GM19240 (cell line): ENCODE results near the gene SLC41A1.

Experiments
- DNase-seq: peaks from one replicate; pipeline ENCODE4 v3.0.0; 2011; ENCODE audit warnings: low spot score; ENCODE audit not compliant: insufficient read length

SLC41A1 gene

DNA sequence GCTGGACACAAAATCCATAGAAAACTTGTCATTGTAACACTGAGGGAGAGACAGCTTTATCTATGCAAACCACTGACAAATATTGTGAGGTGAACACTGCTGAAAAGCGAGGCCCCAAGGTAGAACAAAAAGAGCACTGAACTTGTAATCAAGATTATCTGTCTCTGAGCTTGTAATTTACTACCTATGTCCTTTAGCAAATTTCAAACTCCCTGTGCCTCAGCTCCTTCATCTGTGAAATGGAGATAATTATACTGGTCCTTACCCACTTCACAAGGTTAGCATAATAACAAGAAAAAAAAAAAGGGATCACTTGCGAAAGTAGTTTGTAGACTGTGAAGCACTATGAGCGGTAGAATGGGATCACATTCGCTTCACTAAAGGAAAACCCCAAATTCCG, 58.1 kb downstream of the SLC41A1 start:
- no peak for DNase-seq

DNA sequence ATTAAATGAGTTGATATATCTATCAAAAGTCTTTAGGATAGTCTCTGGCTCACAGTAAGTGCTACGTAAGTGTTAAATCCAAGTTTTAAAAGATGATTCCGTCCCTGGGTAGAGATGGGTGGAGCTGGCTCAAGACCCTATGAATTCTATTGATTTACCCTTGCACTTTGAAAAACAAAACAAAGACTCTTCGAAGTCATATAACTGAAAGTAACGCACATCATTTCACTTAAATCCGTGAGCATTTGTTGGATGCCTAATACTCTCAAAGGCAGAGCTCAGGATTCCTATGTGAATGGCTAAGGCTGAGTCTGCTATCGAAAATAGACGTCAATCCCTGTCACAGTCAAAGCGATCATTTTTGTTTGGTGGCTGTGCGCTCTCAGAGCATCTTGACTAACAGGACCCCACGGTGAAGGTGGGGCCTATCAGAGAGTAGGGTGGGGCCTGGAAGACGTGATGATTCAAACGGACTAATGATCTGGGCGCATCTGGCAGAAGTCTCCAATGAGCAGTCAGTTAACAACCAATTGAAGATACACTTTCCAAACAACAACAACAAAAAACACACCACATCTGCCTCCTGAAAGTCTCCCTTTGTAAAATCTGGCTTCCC, 61.9 kb downstream of the SLC41A1 start:
- no peak for DNase-seq

DNA sequence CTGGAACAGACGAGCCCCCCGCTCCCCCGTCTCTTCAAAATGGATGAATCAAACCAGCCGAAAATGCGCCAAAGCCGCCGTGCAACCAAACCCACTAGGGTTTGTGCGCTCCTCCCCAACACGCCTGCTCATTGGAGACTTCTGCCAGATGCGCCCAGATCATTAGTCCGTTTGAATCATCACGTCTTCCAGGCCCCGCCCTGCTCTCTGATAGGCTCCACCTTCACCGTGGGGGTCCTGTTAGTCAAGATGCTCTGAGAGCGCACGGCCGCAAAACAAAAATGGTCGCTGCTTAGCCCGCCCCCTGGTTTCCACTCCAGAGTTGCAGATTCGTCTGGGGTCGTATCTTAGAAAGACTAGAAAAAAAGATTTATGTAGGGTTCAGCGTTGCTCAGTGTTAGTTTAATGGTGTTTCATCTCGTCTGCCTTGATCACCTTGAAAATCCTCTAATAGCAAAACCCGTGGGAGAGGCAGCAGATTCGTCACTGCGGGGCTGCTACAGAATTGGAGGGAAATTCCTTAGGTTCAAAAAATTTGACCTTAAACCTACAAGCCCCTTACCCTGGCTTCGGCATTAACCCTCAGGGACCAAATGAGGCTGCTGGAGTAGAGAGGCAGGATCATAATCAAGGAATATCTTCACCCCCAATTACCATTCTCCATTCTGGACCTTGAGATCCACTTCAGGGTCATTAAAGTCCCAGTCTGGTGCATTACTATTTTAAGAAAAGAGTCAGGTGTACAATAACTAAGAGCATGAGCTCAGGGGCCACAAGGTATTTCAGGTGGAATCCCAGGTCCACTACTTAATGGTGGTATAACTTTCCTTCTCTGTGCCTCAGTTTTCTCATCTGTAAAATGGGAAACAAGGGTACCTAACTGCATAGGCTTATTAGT, 62.6 kb downstream of the SLC41A1 start, which contains the start of gene NUCKS1:
NUCKS1 (minus strand) TSS at position 45 of the 898 bp plus-strand sequence. CDS start 209 bp downstream, outside the sequence.
- DNase-seq = peak; percentile 62

DNA sequence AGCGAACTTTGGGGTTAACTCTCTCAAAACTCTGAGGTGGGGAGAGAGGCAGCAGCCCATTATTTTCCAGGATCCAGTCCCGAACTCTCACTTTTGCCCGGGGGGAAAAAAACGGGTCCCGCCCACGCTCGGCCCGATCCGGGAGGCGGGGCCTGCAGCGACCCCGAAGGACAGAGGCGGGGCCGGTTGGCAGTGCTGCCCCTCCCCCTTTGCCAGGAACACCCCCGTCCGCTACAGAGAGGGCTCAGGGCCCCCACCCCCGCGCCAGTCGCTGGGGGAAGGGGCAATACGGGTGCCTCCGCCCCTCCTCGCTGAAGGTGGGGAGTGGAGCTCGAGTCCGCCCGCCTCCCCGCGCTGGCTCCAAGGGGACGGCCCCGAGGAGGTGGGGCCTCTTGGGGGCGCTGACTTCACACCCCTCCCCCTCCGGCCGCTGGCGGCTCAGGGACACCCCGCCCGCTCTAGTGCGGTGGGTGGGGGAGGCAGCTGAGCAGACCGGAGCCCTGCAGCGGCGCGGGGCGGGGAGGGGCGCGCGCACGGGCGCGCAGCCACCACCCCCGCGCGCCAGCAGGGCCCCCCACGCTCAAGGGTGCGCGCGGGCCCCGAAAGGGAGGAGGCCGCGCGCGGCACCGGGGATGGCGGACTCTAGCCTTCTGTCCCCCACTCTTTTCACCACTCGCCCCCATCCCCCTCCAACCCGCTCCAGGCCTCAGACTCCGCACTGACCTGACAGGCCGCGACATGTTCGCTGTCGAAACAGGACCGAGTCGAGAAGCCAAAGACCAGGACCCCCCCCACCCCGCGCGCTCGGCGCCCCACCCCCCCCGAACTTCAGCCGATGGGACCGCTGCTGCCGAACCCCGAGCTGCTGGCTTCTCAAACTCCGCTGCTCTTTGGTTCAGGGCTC, 63.5 kb downstream of the SLC41A1 start:
- peak; percentile 77 for DNase-seq

DNA sequence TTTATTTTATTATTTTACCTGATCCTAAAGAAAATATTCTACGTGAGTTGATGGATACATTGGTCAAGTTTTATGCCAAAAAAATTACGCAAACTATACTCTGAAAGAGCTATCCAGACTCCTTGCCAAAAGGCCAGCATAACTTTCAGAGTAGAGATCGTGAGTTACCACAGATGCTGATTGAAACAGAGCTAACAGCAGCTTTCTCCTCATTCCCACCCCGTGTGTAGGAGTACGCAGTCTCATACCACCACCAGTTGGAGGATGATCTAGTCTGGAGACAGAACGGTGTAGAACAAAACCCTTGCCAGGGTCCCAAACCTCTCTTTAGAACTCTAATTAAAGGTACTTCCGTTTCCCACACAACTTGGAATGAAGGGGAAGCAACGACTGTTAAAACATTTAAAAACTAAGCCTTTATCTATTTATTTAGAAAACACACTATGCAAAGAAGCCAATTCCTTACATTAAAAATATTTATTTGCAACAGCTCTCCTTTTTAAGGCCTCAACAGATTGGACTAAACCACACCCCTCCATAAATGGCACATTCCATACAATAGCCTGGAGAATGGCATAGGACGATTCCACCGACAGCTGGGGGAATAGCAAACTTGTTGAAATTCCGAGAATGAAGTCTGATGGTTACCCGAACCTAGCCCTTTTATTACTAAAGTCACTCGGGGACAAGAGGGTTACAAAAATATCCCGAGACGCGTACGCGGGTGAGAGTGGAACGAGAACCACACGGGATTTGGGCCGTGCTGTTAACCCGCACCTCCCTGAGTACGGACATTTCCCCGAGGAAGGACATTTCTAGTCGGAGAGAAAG, 64.4 kb downstream of the SLC41A1 start:
- no peak for DNase-seq

DNA sequence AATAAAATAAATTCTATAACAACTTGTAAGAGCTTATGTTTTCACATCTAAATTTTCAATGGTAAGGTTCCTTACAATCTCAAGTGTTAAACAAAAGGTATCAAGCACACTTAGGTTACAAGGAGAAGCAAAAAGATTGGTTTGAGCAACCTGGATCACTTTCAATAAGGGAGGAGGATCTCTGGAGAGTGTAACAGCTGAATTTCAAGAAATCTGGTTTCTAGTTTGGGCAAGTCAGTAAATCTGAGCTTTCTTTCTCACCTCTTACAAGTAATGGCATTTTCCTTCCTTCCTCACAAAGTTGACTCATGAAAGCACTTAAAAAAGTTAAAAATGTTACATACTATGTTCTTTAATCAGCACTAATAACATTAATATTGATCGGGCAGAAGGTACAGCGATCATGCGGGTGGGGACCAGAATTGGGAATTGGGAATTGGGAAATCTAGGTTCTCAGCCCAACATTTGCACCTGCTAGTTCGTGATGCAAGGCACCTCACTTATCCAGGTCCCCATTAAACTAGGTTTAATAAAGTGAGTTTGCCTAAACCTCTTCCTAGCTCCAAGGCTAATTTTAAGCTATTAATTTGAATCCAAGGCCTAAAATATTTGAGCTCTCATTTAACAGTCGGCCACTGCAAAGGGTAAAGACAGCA, 66.1 kb downstream of the SLC41A1 start:
- no peak for DNase-seq

DNA sequence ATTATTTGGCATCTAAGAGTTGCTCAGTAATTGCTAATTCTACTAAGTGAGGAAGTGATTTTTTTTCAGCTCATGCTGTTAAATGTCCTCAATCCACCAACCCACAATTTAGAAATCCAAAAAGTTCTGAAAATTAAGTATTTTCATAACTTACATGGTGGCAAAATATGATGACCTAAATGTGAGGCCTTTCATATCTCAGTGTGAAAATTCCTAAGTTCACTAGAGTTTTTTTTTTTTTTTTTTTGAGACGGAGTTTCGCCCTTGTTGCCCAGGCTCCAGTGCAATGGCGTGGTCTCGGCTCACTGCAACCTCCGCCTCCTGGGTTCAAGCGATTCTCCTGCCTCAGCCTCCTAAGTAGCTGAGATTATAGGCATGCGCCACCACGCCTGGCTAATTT, 68.6 kb downstream of the SLC41A1 start:
- no peak for DNase-seq

DNA sequence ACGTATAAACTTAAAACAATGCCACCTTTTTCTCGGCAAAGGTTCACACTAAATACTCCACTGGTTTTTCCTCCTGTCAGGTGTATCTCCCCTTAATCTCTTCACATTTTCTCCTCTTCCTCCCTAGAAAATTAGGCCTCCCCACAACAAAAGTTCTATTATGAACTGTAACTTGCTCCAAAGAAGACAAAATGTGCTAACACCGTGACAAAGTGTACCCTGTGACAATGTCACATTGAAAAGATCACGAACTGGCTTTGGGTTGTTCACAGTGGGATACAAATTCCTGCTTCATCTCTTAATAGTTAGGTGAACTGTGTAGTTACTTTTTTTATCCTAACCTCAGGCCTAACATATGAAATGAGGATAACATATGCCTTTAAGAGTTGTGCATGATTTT, 69.0 kb downstream of the SLC41A1 start:
- no peak for DNase-seq

DNA sequence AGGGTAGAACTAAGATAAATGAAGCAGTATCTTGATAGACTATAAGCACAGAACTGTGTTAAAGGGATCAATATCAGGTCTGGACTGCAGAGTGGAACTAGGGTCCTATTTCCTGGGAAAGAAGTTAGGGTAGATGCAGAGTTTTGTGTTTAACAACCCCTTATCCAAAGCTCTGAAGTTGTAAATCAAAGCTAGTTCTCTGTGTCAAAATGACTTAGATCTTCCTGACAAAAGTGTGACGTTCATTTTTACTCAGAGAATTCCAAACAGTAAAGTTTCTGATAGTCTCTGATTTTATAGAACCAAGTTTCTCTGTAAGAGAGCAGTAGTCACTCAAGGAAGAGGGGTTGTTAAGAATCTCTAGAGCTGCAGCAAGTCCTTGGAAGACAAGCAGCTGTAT, 71.3 kb downstream of the SLC41A1 start:
- DNase-seq = no peak

DNA sequence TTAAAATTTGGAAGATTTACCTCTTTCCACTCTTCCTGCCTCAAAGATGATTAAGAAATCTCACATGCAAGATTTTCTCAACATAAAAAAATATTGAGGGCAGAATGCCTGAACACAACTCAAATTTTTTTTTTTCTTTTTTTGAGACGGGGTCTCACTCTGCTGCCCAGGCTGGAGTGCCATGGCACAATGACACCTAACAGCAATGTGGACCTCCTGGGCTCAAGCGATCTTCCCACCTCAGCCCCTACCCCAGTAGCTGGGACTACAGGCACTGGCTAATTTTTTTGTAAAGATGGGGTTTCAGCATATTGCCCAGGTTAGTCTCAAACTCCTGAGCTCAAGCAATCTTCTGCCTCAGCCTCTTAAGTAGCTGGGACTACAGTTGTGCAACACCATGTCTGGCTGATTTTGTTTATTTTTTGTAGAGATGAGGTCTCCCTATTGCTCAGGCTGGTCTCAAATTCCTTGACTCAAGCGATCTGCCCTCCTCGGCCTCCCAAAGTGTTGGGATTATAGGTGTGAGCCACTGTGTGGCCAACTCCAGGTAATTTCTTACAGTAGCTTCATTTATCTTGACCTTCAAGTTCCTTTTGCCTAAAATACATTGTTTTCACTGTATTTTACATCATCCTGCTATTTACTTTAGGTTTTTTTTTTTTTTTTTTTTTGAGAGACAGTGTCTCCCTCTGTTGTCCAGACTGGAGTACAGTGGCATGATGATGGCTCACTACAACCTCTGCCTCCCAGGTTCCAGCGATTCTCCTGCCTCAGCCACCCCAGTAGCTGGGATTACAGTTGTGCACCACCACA, 73.4 kb downstream of the SLC41A1 start:
- DNase-seq = no peak
